Measurements from ENCODE around the gene TMEM200B.

DNA sequence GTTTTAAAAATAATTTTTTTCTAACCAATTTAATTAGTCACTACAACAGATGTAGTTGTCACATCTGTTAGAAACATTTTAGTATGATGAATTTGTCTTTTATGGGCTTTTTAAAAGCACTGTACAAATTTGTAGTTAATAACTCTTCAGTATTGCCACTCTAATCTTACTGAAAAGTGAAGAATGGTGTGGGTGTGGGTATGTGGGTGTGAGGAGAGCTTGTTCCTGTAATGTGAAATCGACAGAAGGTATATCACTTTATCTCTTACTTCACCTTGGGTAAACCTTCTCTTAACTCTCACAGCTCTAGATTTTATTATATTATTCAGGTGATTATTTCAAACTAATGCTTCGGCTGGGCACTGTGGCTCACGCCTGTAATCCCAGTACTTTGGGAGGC lies 42.5 kb downstream of the TMEM200B start:
- no peak for TF ChIP-seq EZH2 (IDR thresholded peaks at IDR 0.05; ENCODE audit: insufficient read depth, poor library complexity, severe bottlenecking)
- no peak for TF ChIP-seq EZH2phosphoT487 (IDR thresholded peaks at IDR 0.05; ENCODE audit: insufficient read depth, low read depth)
